Measurements from ENCODE around the gene KRT23. TPM values are rescaled to one million over a fixed set of nuclear protein-coding genes. Genes with fewer than 3 reads are reported as not detected.

Gene KRT23
- total RNA-seq, 1 donor from 2014 or later, result not detected

- DNase-seq (ENCODE audit: low read depth), result no peak
These were observed 24.8 kb downstream of the KRT23 start for GRCh38 chr17:40912486-40913210.

GRCh38 chr17:40910441-40910841 lies 27.0 kb downstream of the KRT23 start:
- DNase-seq (ENCODE audit: low read depth), result peak; percentile 52

- no peak for DNase-seq (ENCODE audit: low read depth)
These were observed 27.7 kb downstream of the KRT23 start for GRCh38 chr17:40909755-40910154.

- DNase-seq (ENCODE audit: low read depth), result peak; percentile 95
These were observed 28.1 kb downstream of the KRT23 start for GRCh38 chr17:40909351-40909750.

GRCh38 chr17:40906613-40907012 lies 30.8 kb downstream of the KRT23 start:
- no peak for DNase-seq (ENCODE audit: low read depth)

GRCh38 chr17:40905370-40905769 lies 32.1 kb downstream of the KRT23 start:
- DNase-seq (ENCODE audit: low read depth), result no peak

- no peak for DNase-seq (ENCODE audit: low read depth)
These were observed 34.2 kb downstream of the KRT23 start for GRCh38 chr17:40903129-40903847.

- no peak for DNase-seq (ENCODE audit: low read depth)
These were observed 34.9 kb downstream of the KRT23 start for GRCh38 chr17:40902498-40902897.

- DNase-seq (ENCODE audit: low read depth), result no peak
These were observed 35.4 kb downstream of the KRT23 start for GRCh38 chr17:40901981-40902474.

- no peak for DNase-seq (ENCODE audit: low read depth)
These were observed 36.6 kb downstream of the KRT23 start for GRCh38 chr17:40900809-40901356.

GRCh38 chr17:40896916-40897455 lies 40.5 kb downstream of the KRT23 start:
- no peak for DNase-seq (ENCODE audit: low read depth)

- no peak for DNase-seq (ENCODE audit: low read depth)
These were observed 42.2 kb downstream of the KRT23 start for GRCh38 chr17:40895106-40895730.

- no peak for DNase-seq (ENCODE audit: low read depth)
These were observed 49.2 kb downstream of the KRT23 start for GRCh38 chr17:40888196-40888720.

GRCh38 chr17:40886090-40886489 lies 51.4 kb downstream of the KRT23 start:
- DNase-seq (ENCODE audit: low read depth), result peak; percentile 44

- DNase-seq (ENCODE audit: low read depth), result no peak
These were observed 52.5 kb downstream of the KRT23 start, which contains the start of gene KRT20 for GRCh38 chr17:40884708-40885512. Gene KRT20, minus strand, starts transcription at chr17:40885242. Its CDS starts 57 bp downstream, at chr17:40885185.

- DNase-seq (ENCODE audit: low read depth), result no peak
These were observed 53.7 kb downstream of the KRT23 start for GRCh38 chr17:40883626-40884334.

- DNase-seq (ENCODE audit: low read depth), result no peak
These were observed 54.4 kb downstream of the KRT23 start for GRCh38 chr17:40883031-40883430.

- peak; percentile 11 for DNase-seq (ENCODE audit: low read depth)
These were observed 58.4 kb downstream of the KRT23 start for GRCh38 chr17:40879026-40879425.

GRCh38 chr17:40878044-40878443 lies 59.4 kb downstream of the KRT23 start:
- DNase-seq (ENCODE audit: low read depth), result no peak

GRCh38 chr17:40873801-40874200 lies 63.6 kb downstream of the KRT23 start:
- DNase-seq (ENCODE audit: low read depth), result no peak
